ENCODE results near the gene GCSAML. TPM values are rescaled to one million over a fixed set of nuclear protein-coding genes. Genes with fewer than 3 reads are reported as not detected.

The GCSAML gene
- polyA plus RNA-seq, 2 of the 4 experiments (the other 2 are of a cell fraction), result not detected

DNA sequence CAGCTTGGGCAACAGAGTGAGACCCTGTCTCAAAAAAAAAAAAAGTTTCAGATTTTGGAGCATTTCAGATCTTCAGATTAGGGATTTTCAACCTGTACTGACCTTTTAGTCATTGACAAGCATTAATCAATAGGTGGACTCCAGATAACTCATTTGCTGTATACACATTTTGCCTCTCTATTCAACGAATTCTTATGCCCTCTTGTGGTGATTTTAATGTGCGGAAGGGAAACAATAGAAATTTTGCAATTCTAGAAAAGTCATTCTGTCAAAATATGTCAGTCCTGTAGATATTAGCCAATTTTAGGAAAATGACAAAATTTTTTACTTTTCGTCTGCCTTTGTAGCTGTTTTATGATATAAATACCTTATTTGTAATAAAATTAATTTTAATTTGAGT, 27.6 kb downstream of the GCSAML start:
- WGBS (ENCODE audit: missing lambda C conversion rate), result 6% methylated on average over 3 of the region's 3 CpGs
- no peak for ATAC-seq
- no peak for FAIRE-seq

DNA sequence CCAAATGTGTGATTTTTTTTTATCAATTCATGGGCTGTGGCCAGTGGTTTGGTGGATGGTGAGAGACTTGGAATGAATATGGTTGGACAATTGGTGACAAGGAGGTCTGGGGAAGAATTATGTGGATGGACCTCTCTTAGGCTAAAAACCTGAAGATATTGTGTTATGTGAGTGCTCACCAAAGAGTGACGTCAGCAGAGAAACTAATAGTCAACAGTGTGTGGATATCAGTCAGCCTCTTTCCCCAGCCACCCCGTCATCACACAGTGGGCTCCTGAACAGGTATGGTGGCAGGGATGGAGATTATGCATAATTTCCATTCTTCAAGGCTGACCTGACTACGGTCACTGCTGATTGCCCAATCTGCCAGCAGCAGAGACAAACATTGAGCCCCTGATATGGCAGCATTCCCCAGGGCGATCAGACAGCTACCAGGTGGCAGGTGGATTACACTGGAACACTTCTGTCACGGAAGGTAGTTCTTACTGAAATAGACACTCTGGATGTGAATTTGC, 30.1 kb downstream of the GCSAML start:
- FAIRE-seq, result no peak
- ChIA-PET CTCF (no interaction called here), POLR2A (no interaction called here)
- H3K27ac ChIP-seq, result no peak overlapping the region
- H3K4me3 ChIP-seq, result no peak overlapping the region
- H3K9me3 ChIP-seq, result peaks cover 8% of the 10 kb centered on the region; the same call in 1 of the 3 replicates
- no peaks in the 10 kb centered on the region for H3K4me1 ChIP-seq
- no peak for DNase-seq (ENCODE audit: low read depth in 1 of 2, low spot score in 1 of 2)
- TF ChIP-seq CBX8 (IDR thresholded peaks at IDR 0.05), result no peak
- TF ChIP-seq, protein P1, sequence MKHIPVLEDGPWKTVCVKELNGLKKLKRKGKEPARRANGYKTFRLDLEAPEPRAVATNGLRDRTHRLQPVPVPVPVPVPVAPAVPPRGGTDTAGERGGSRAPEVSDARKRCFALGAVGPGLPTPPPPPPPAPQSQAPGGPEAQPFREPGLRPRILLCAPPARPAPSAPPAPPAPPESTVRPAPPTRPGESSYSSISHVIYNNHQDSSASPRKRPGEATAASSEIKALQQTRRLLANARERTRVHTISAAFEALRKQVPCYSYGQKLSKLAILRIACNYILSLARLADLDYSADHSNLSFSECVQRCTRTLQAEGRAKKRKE (CRISPR knock-in tag; IDR thresholded peaks at IDR 0.05; ENCODE audit: low read depth), result no peak
- no peak for TF ChIP-seq MAFK (IDR thresholded peaks at IDR 0.05; ENCODE audit: partially characterized antibody)
- TF ChIP-seq ELK1 (IDR thresholded peaks at IDR 0.05; ENCODE audit: low read depth, low read length), result no peak
- TF ChIP-seq NR3C1 (IDR thresholded peaks at IDR 0.05), result no peak
- TF ChIP-seq RCOR1 (IDR thresholded peaks at IDR 0.05; ENCODE audit: low read depth, low read length), result no peak
- no peak for TF ChIP-seq POLR2AphosphoS2 (conservative IDR thresholded peaks at IDR 0.05; ENCODE audit: low read length)
- TF ChIP-seq NPAS2 (CRISPR knock-in tag; IDR thresholded peaks at IDR 0.05; ENCODE audit: borderline replicate concordance), result no peak
- TF ChIP-seq FOXS1 (CRISPR knock-in tag; IDR thresholded peaks at IDR 0.05), result no peak
- no peak for TF ChIP-seq HDAC2 (IDR thresholded peaks at IDR 0.05)
- no peak for TF ChIP-seq ZSCAN20 (CRISPR knock-in tag; IDR thresholded peaks at IDR 0.05)
- TF ChIP-seq HEYL (CRISPR knock-in tag; IDR thresholded peaks at IDR 0.05), result no peak
- TF ChIP-seq, protein P2, sequence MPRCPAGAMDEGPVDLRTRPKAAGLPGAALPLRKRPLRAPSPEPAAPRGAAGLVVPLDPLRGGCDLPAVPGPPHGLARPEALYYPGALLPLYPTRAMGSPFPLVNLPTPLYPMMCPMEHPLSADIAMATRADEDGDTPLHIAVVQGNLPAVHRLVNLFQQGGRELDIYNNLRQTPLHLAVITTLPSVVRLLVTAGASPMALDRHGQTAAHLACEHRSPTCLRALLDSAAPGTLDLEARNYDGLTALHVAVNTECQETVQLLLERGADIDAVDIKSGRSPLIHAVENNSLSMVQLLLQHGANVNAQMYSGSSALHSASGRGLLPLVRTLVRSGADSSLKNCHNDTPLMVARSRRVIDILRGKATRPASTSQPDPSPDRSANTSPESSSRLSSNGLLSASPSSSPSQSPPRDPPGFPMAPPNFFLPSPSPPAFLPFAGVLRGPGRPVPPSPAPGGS (IDR thresholded peaks at IDR 0.05), result no peak
- no peak for TF ChIP-seq TP53 (CRISPR knock-in tag; IDR thresholded peaks at IDR 0.05)
- TF ChIP-seq E2F6 (IDR thresholded peaks at IDR 0.05; ENCODE audit: borderline replicate concordance, low read depth), result no peak
- WGBS (ENCODE audit: missing lambda C conversion rate), result 4% methylated on average over 5 of the region's 5 CpGs
- ATAC-seq, result no peak
- H3K4me2 ChIP-seq, result no peak overlapping the region

More for the DNA sequence above, 27.6 kb downstream of the GCSAML start:
- CTCF ChIA-PET, result interaction anchor here (1.3 kb wide), 1 partner anchor 10 kb away, joined by 4 read pairs; no protein-coding TSS in a partner anchor
- no peak overlapping the region for H3K27ac ChIP-seq
- TF ChIP-seq RAD21 (conservative IDR thresholded peaks at IDR 0.05 in 1 of 2, IDR thresholded peaks at IDR 0.05 in 1 of 2) (peak in 1 of 2 experiments; percentile 34; a peak in 2 of 5 replicates), BHLHE40 (IDR thresholded peaks at IDR 0.05; ENCODE audit: low read depth, low read length) (no peak)
- POLR2A ChIA-PET, result no interaction called here
- no peaks in the 10 kb centered on the region for H3K4me1 ChIP-seq
- H3K9me3 ChIP-seq, result peaks cover 8% of the 10 kb centered on the region; the same call in 2 of the 3 replicates
- no peak overlapping the region for H3K4me3 ChIP-seq
- DNase-seq (ENCODE audit: low read depth in 1 of 2, low spot score in 1 of 2), result peak in 1 of 2 experiments; percentile 5
- H3K4me2 ChIP-seq, result no peak overlapping the region

DNA sequence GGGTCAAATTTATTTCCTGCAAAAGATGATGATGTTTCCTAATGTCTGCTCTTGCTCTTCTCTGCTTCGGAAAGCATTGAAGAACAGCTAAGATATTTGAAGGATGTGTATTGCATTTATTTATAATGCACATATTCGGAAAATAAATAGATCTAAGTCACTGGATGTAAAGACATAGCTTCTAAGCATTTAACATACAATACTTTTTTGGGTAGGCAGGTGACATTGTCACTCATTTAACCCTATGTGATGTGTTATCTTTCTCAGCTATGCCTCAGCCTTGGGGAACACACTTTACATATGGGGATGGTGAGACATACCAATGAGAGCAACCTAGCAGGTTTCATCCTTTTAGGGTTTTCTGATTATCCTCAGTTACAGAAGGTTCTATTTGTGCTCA, 39.1 kb downstream of the GCSAML start, which contains the start of gene OR2G2:
Gene OR2G2 (plus strand): TSS at position 301 of the 400 bp plus-strand sequence. CDS start 0 bp downstream, at position 301.
- ChIA-PET CTCF (interaction anchor here (0.6 kb wide), 1 partner anchor 390 kb away, joined by 3 read pairs; no protein-coding TSS in a partner anchor), POLR2A (no interaction called here)
- H3K4me3 ChIP-seq, result no peak within 1 kb of the TSS
- no peak for DNase-seq (ENCODE audit: low read depth in 1 of 2, low spot score in 1 of 2)
- H3K9me3 ChIP-seq, result no peaks in the 10 kb centered on the region
- TF ChIP-seq, protein P3, sequence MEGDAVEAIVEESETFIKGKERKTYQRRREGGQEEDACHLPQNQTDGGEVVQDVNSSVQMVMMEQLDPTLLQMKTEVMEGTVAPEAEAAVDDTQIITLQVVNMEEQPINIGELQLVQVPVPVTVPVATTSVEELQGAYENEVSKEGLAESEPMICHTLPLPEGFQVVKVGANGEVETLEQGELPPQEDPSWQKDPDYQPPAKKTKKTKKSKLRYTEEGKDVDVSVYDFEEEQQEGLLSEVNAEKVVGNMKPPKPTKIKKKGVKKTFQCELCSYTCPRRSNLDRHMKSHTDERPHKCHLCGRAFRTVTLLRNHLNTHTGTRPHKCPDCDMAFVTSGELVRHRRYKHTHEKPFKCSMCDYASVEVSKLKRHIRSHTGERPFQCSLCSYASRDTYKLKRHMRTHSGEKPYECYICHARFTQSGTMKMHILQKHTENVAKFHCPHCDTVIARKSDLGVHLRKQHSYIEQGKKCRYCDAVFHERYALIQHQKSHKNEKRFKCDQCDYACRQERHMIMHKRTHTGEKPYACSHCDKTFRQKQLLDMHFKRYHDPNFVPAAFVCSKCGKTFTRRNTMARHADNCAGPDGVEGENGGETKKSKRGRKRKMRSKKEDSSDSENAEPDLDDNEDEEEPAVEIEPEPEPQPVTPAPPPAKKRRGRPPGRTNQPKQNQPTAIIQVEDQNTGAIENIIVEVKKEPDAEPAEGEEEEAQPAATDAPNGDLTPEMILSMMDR (IDR thresholded peaks at IDR 0.05), result no peak
- TF ChIP-seq RFX5 (IDR thresholded peaks at IDR 0.05) (no peak), ELK1 (IDR thresholded peaks at IDR 0.05; ENCODE audit: low read depth, low read length) (no peak), JUN (IDR thresholded peaks at IDR 0.05) (no peak), NFE2L2 (conservative IDR thresholded peaks at IDR 0.05; ENCODE audit: low read length) (no peak)
- H3K4me2 ChIP-seq, result no peak within 1 kb of the TSS
- H3K4me1 ChIP-seq, result no peaks in the 10 kb centered on the region
- H3K27ac ChIP-seq, result no peak within 1 kb of the TSS
- ATAC-seq, result no peak
- WGBS (ENCODE audit: missing lambda C conversion rate), result 17% methylated on average over 2 of the region's 2 CpGs
- no peak for FAIRE-seq
